Aorta (tissue), 5 donors: ENCODE data around the gene TRIM38. TPM values are rescaled to one million over a fixed set of nuclear protein-coding genes. Genes with fewer than 3 reads are reported as not detected.
"Not testable (repeated sequence)": the region's sequence is repeated elsewhere in the genome, so short reads cannot be mapped to it uniquely, and the experiment has no call there.

ENCODE experiments used
- ATAC-seq: fragments of 200-7000 bp; cut with Tn5 transposase; one replicate; pipeline ENCODE4 v1.9.1; 2022; ENCODE audit warnings: moderate library complexity; ENCODE audit not compliant: low FRiP score
- DNase-seq, 2 donors: peaks; one replicate each; pipeline ENCODE4 v3.0.0-alpha.2; 2020
- H3K27ac ChIP-seq, 2 donors: one replicate each; pipeline ENCODE4 v1.5.1; 2013; ENCODE audit warnings: low read length in 2 of 2, mild to moderate bottlenecking in 2 of 2, moderate library complexity in 2 of 2, control low read depth in 1 of 2, inconsistent platforms in 1 of 2, low read depth in 1 of 2
- H3K27me3 ChIP-seq, 2 donors: one replicate each; pipeline ENCODE4 v1.6.1; 2013; ENCODE audit warnings: control low read depth in 1 of 2, low read length in 1 of 2, mild to moderate bottlenecking in 1 of 2, moderate library complexity in 1 of 2; ENCODE audit not compliant: insufficient read depth in 2 of 2, control insufficient read depth in 1 of 2
- H3K36me3 ChIP-seq, 2 donors: one replicate each; pipeline ENCODE4 v1.6.1; 2013; ENCODE audit warnings: control low read depth in 1 of 2, low read length in 1 of 2, mild to moderate bottlenecking in 1 of 2; ENCODE audit not compliant: insufficient read depth in 2 of 2, control insufficient read depth in 1 of 2
- H3K4me1 ChIP-seq, 2 donors: one replicate each; pipeline ENCODE4 v1.6.1; 2013; ENCODE audit warnings: low read length in 2 of 2, control low read depth in 1 of 2, mild to moderate bottlenecking in 1 of 2, moderate library complexity in 1 of 2; ENCODE audit not compliant: insufficient read depth in 2 of 2, control insufficient read depth in 1 of 2
- H3K4me3 ChIP-seq, 2 donors: one replicate each; pipeline ENCODE4 v1.5.1; 2013; ENCODE audit warnings: low read length in 2 of 2, control low read depth in 1 of 2, mild to moderate bottlenecking in 1 of 2
- H3K9me3 ChIP-seq: one replicate; pipeline ENCODE4 v1.6.1; 2013; ENCODE audit warnings: mild to moderate bottlenecking, low read length; ENCODE audit not compliant: control insufficient read depth
- WGBS, 2 donors: extraction: QIAGEN DNeasy Blood & Tissue Kit; methylation state at CpG; one replicate each; pipeline ENCODE4 v1.1.7; 2013; 5-methylcytosine and 5-hydroxymethylcytosine counted together
- intact Hi-C, 2 donors: fragments of 100-400 bp; cut with DNase I; formaldehyde crosslinking; loops; one replicate each; pipeline versions ENCODE4 v1.14.2 to v1.15.0; 2022
- polyA plus RNA-seq, 2 donors: library from polyadenylated mRNA; stranded (reverse); fragments of 200-250 nt; gene quantifications; one replicate each; pipeline ENCODE4 v1.2.3, GENCODE V29; 2013
- total RNA-seq, 2 donors: library from RNA; stranded (reverse); fragmentation: NEBNext Ultra II Directional; extraction: Animal tissue kit (Norgen Biotek cat#: 25700); gene quantifications; one replicate each; pipeline ENCODE4 v1.2.1, GENCODE V29; 2021
- donor health status: healthy with polysubstance abuse.
- donor health status: Bipolar disorder and iron deficiency.
- donor health status: DM: no; HTN: no; CAD: no.
- donor health status: DM: no; HTN: no; CAD: no.
- donor health status: DM: yes; HTN: yes; CAD: no.

Gene TRIM38
- total and polyA plus RNA-seq, 4 donors, result 6.4 to 24.8 (median 18.1) TPM

- Histone ChIP-seq H3K4me3 (no peak overlapping the region), H3K27ac (peak overlapping the region in 1 of 2 donors; percentile 39), H3K27me3 (no peaks in the 10 kb centered on the region), H3K9me3 (no peaks in the 10 kb centered on the region), H3K4me1 (no peaks in the 10 kb centered on the region), H3K36me3 (peaks cover 4 to 7% of the 10 kb centered on the region in 2 donors)
- WGBS, 2 donors, result 77 to 80% methylated on average over 9 of the region's 9 CpGs
- peak in 1 of 2 donors; percentile 59 for DNase-seq
- no peak for ATAC-seq
- intact Hi-C loops, result no loop called here
These were observed 25.2 kb downstream of the TRIM38 start for GRCh38 chr6:25987845-25988244.

GRCh38 chr6:25990172-25990873, 27.7 kb downstream of the TRIM38 start:
- Histone ChIP-seq H3K9me3 (no peaks in the 10 kb centered on the region), H3K27me3 (no peaks in the 10 kb centered on the region), H3K27ac (no peak overlapping the region), H3K4me1 (peaks cover 0 to 1% of the 10 kb centered on the region in 2 donors), H3K4me3 (no peak overlapping the region), H3K36me3 (peaks cover 0 to 2% of the 10 kb centered on the region in 2 donors)
- intact Hi-C loops, result no loop called here
- no peak for DNase-seq
- 96 to 97% methylated on average over 2 of the region's 2 CpGs for WGBS, 2 donors
- ATAC-seq, result no peak

- Histone ChIP-seq H3K27me3 (no peaks in the 10 kb centered on the region), H3K36me3 (peaks cover 0 to 2% of the 10 kb centered on the region in 2 donors), H3K4me1 (peaks cover 0 to 1% of the 10 kb centered on the region in 2 donors), H3K4me3 (peak overlapping the region; percentile 57 to 64), H3K27ac (peak overlapping the region; percentile 16 to 26), H3K9me3 (no peaks in the 10 kb centered on the region)
- DNase-seq (peak; percentile 88 to 92), ATAC-seq (peak; percentile 87)
- intact Hi-C loops, result no loop called here
- 1 to 2% methylated on average over 30 of the region's 30 CpGs for WGBS, 2 donors
These were observed 29.3 kb downstream of the TRIM38 start for GRCh38 chr6:25991785-25992412.

- WGBS, 2 donors, result 0 to 1% methylated on average over 52 of the region's 52 CpGs
- ATAC-seq (peak; percentile 99), DNase-seq (peak; percentile 97 to 99)
- intact Hi-C loops, result no loop called here
- Histone ChIP-seq H3K9me3 (no peaks in the 10 kb centered on the region), H3K27me3 (no peaks in the 10 kb centered on the region), H3K4me1 (peaks cover 0 to 1% of the 10 kb centered on the region in 2 donors), H3K36me3 (peaks cover 0 to 2% of the 10 kb centered on the region in 2 donors), H3K4me3 (peak overlapping the region; percentile 81 to 89), H3K27ac (peak overlapping the region; percentile 59 to 86)
These were observed 30.1 kb downstream of the TRIM38 start for GRCh38 chr6:25992413-25993340.

- WGBS, 2 donors, result 42 to 46% methylated on average over 7 of the region's 7 CpGs
- DNase-seq, H3K36me3 ChIP-seq, H3K9me3 ChIP-seq, H3K27ac ChIP-seq, intact Hi-C loops, H3K4me1 ChIP-seq, ATAC-seq, H3K27me3 ChIP-seq: not testable (repeated sequence)
- H3K4me3 ChIP-seq, result peak overlapping the region; percentile 81 to 89
These were observed 30.7 kb downstream of the TRIM38 start for GRCh38 chr6:25993341-25993684.

GRCh38 chr6:25995507-25995906, 32.9 kb downstream of the TRIM38 start:
- peaks cover 0 to 1% of the 10 kb centered on the region in 2 donors for H3K4me1 ChIP-seq
- H3K36me3 ChIP-seq, result peaks cover 0 to 1% of the 10 kb centered on the region in 2 donors
- no peaks in the 10 kb centered on the region for H3K9me3 ChIP-seq
- no peak overlapping the region for H3K4me3 ChIP-seq
- intact Hi-C loops, result no loop called here
- no peak overlapping the region for H3K27ac ChIP-seq
- no peaks in the 10 kb centered on the region for H3K27me3 ChIP-seq
- ATAC-seq (no peak), DNase-seq (no peak)
- WGBS, 2 donors, result 90% methylated on average over 1 of the region's 1 CpG

GRCh38 chr6:25997921-25998320, 35.3 kb downstream of the TRIM38 start:
- no peak overlapping the region for H3K4me3 ChIP-seq
- no peak overlapping the region for H3K27ac ChIP-seq
- intact Hi-C loops, result no loop called here
- 95% methylated on average over 3 of the region's 3 CpGs for WGBS, 2 donors
- ATAC-seq, result no peak
- H3K9me3 ChIP-seq, result no peaks in the 10 kb centered on the region
- no peaks in the 10 kb centered on the region for H3K27me3 ChIP-seq
- peaks cover 0 to 1% of the 10 kb centered on the region in 2 donors for H3K36me3 ChIP-seq
- peaks cover 0 to 1% of the 10 kb centered on the region in 2 donors for H3K4me1 ChIP-seq
- DNase-seq, result no peak

GRCh38 chr6:25998379-25998778, 35.8 kb downstream of the TRIM38 start:
- Histone ChIP-seq H3K36me3 (peaks cover 0 to 1% of the 10 kb centered on the region in 2 donors), H3K4me3 (no peak overlapping the region), H3K27ac (no peak overlapping the region), H3K9me3 (no peaks in the 10 kb centered on the region), H3K4me1 (peaks cover 1 to 2% of the 10 kb centered on the region in 2 donors), H3K27me3 (no peaks in the 10 kb centered on the region)
- ATAC-seq (no peak), DNase-seq (no peak)
- intact Hi-C loops, result no loop called here
